GM13976 (cell line): ENCODE data around the gene ZAP70.

Source experiments
- DNase-seq: peaks from one replicate; pipeline ENCODE4 v3.0.0; 2012; ENCODE audit warnings: low spot score
- CTCF ChIP-seq: IDR thresholded peaks from 2 replicates; pipeline ENCODE4 v1.5.1; 2012; ENCODE audit warnings: borderline replicate concordance, mild to moderate bottlenecking; ENCODE audit not compliant: insufficient read depth; ENCODE audit errors: extremely low read depth, missing control alignments, control extremely low read depth
- in situ Hi-C: fragments of 300-500 bp; cut with MboI; formaldehyde crosslinking; loops from one replicate; pipeline ENCODE4 v1.12.0; 2022; ENCODE audit warnings: low sequenced_read_pairs, mixed read lengths, inconsistent platforms; ENCODE audit not compliant: unreplicated experiment

Gene ZAP70

DNA sequence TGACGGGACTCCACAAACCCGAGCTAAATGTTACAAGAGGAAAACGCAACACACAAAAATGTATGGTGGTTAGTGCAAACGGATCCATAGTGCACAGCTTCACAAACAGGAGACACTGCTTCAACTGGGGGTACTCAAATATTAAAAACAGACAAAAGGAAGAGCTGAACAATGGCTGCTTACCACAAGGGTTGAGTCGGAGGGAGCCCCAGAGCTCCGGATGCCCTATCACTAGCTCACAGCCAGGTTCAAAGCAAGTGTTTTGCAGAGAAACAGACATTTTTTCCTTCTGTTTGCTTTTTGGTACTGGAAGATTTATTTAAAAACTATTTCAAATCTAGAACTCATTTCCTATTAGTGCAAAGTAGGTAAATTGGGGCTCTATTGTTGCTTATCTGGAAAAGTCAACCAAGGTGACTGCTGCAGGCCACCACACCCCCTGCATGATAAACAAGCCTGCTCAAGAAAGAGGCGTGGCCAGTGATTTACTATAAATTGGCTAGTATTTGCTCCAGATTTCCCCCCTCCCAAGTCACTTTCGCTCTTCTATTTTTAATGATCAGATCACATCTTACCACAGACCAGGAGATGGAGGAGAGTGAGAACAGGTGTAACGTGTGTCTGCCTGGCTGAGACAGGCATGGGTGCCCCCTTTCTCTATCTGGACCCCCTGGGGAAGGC, 46.5 kb downstream of the ZAP70 start:
- no peak for TF ChIP-seq CTCF
- no peak for DNase-seq
- in situ Hi-C loops: no loop called here

DNA sequence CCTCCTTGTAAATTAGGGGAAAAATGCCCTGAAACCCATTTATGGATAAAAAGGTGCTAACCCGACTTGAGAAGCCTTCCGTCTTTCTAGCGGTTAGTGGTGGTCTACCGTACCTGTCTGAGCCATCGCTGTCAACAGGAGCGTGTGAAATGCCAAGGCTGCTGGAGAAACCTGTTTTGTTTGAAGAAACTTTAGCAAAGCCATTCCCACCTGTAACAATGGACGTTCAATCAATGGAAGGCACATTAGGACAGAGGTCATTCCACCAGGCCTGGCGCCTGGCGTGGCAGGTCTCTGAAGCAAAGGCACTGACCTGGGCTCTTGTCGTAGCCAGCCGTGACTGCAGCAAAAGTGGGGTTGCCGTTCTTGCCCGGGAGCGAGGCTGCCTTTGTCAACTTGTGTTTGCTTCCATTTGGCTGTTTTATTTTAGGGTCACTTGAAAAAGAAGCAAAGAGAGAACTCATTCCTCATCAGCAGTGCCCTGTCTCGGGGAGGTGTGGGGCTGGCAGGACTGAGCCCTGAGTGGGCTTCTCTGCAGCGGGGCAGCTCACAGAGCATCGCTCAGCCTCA, 47.2 kb downstream of the ZAP70 start:
- in situ Hi-C loops: no loop called here
- no peak for DNase-seq
- no peak for TF ChIP-seq CTCF

DNA sequence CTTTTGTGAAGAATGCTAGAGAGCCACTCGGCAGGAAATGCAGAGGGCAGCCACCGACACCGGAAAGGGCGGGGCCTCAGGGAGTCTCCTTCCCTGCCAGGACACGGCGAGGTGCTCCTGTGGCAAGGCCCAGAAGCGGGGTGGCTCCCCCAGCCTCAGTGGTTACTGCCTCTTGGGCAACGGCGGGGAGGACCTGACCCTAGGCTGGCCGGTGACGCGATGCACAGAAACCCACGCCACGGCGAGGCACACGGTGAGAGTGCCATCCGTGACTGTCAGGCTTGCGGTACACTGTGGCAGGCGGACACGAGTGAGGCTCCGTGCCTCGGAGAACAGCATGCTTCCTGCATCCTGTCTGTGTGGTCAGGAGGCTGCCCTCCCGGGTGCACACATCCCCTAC, 47.8 kb downstream of the ZAP70 start:
- DNase-seq: no peak
- in situ Hi-C loops: no loop called here
- no peak for TF ChIP-seq CTCF

GRCh38 chr2:97763176-97763845, 49.9 kb downstream of the ZAP70 start:
- no peak for DNase-seq
- in situ Hi-C loops: no loop called here
- TF ChIP-seq CTCF: no peak

GRCh38 chr2:97764559-97765263, 51.3 kb downstream of the ZAP70 start:
- no peak for TF ChIP-seq CTCF
- in situ Hi-C loops: no loop called here
- no peak for DNase-seq

DNA sequence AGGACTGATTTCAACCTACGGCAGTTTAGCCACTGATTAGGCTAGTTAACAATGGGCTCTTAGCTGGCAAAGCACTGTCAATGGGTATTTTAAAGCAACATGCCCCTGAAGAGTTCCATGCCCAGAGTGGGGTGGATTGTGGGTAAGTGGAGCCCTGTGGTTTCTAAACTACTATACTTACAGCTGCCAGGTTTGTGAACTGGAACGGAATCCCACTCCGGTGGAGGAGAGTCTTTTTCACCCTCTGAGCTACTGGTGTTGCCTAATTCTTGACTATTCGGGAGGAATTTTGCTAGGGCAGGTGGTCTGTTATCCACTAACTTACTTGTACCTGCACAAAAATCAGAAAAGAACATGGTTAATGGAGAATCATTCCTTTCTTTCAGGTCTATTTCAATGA, 52.6 kb downstream of the ZAP70 start:
- no peak for DNase-seq
- no peak for TF ChIP-seq CTCF
- in situ Hi-C loops: no loop called here
